Measurements from ENCODE around the gene TNRC6A. TPM values are rescaled to one million over a fixed set of nuclear protein-coding genes. Genes with fewer than 3 reads are reported as not detected.

Gene TNRC6A
- total and polyA plus RNA-seq, 2 of the 13 experiments (the other 11 are each of a cell fraction or from before 2014, with no cell fraction given), result 30.9 to 43.6 TPM

DNA sequence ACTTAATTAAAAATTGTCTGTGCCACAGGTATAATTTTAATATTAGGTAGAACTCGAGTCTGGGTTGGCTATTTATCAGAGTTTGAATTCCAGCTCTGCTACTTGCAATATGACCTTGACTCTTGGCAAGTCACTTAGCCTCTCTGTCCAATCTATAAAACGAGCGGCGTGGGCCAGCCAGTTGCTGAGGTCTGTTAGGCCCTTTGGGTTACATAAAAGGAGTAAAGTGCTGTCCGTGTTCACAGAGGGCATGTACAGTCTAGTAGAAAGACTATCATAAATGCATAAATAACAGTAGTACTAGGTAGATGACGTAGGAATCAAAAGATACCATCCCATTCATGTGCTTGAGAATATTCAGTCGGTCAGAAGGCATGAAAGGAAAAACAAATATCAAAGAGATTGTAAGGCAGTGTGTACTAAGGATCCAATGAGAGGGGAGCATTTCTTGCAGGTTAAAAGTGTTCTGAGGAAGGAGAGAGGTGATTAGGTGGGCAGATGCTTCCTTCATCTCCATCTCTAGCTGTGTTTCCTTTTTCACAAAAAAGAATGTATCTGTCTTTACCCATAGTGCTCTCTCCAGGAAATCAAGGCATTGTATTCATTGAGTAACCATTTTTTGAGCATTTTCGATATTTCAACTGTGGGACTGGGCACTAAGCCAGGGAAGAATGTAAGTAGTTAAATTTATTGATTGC is 2.4 kb downstream of the TNRC6A start (continued):
- no peak for TF ChIP-seq ZUFSP (CRISPR knock-in tag; IDR thresholded peaks at IDR 0.05; ENCODE audit: borderline replicate concordance)
- TF ChIP-seq ZNF24 (IDR thresholded peaks at IDR 0.05), result no peak
- no peak for TF ChIP-seq CC2D1A (CRISPR knock-in tag; IDR thresholded peaks at IDR 0.05)
- TF ChIP-seq, protein P1, sequence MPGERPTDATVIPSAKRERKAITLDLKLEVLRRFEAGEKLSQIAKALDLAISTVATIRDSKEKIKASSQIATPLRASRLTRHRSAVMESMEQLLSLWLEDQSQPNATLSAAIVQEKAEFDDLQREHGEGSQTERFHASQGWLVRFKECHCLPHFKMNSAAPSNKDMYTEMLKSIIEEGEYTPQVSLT (CRISPR knock-in tag; IDR thresholded peaks at IDR 0.05; ENCODE audit: borderline replicate concordance, low read depth), result no peak
- TF ChIP-seq ZNF841 (CRISPR knock-in tag; IDR thresholded peaks at IDR 0.05; ENCODE audit: borderline replicate concordance), result no peak
- no peak for TF ChIP-seq AGO1 (IDR thresholded peaks at IDR 0.05; ENCODE audit: low read depth, low read length, poor library complexity, severe bottlenecking)
- TF ChIP-seq RFX5 (IDR thresholded peaks at IDR 0.05; ENCODE audit: low read depth, low read length), result peak; percentile 73
- TF ChIP-seq ZKSCAN5 (CRISPR knock-in tag; IDR thresholded peaks at IDR 0.05), result no peak

- ChIA-PET CTCF (ENCODE audit: low intra/inter-chr PET ratio, low total read pairs) (no interaction called here), POLR2A (interaction anchor here (0.9 kb wide), 1 partner anchor 15 kb away, joined by 3 read pairs; no protein-coding TSS in a partner anchor)
- Histone ChIP-seq H3K79me2 (ENCODE audit: insufficient read depth, low read length) (peaks cover 94% of the 10 kb centered on the region), H3K27me3 (ENCODE audit: control insufficient read depth in 1 of 2, insufficient read depth in 2 of 2, low read length in 2 of 2) (no peaks in the 10 kb centered on the region; a peak in 1 of 5 replicates), H3K27ac (ENCODE audit: extremely low read length, insufficient read depth, low read length) (peak overlapping the region; percentile 26), H3K36me3 (replicated peaks in 1 of 2; ENCODE audit: control insufficient read depth in 1 of 2, insufficient read depth in 2 of 2, low read length in 2 of 2) (peaks cover 4 to 30% of the 10 kb centered on the region in 2 experiments), H4K20me1 (ENCODE audit: insufficient read depth, low read length) (peaks cover 44% of the 10 kb centered on the region), H3K9ac (ENCODE audit: insufficient read depth, low read depth, low read length) (no peak overlapping the region), H3K9me3 (ENCODE audit: low read length) (no peaks in the 10 kb centered on the region), H2AFZ (ENCODE audit: low read length) (no peak overlapping the region), H3K4me2 (ENCODE audit: low read depth, low read length) (no peak overlapping the region), H3K4me1 (ENCODE audit: insufficient read depth, low read length) (peaks cover 85% of the 10 kb centered on the region), H3K4me3 (replicated peaks in 1 of 3; ENCODE audit: insufficient read depth in 1 of 3, low read depth in 2 of 3, low read length in 3 of 3) (no peak overlapping the region)
- BruUV-seq (replicated peaks), result no TSS peak
- DNase-seq (ENCODE audit: low spot score), result no peak
- in situ Hi-C loops (cut with HindIII; ENCODE audit: extremely low pct_ligation_motif_present, low pct_unique_long_range_greater_than_20kb), result no loop called here
- TF ChIP-seq CEBPB (IDR thresholded peaks at IDR 0.05; ENCODE audit: borderline replicate concordance, low read depth, low read length) (peak; percentile 52; the same call in 1 of the 2 replicates), MBNL3 (CRISPR knock-in tag; conservative IDR thresholded peaks at IDR 0.05) (no peak)
- FAIRE-seq, result no peak
- ATAC-seq, result no peak
- WGBS (ENCODE audit: low lambda C conversion rate), result 95% methylated on average over 1 of the region's 1 CpG
- intact Hi-C loops (cut with micrococcal nuclease; ENCODE audit: unreplicated experiment), result no loop called here
Observed at GRCh38 chr16:24734382-24734781, 4.9 kb downstream of the TNRC6A start.
